SKM-1 (cell line): ENCODE data around the gene TEAD2.

Source experiments
- DNase-seq: peaks from one replicate; lab custom pipeline; 2025; ENCODE audit not compliant: unreplicated experiment; lab: John Stamatoyannopoulos, UW

Gene TEAD2

DNA sequence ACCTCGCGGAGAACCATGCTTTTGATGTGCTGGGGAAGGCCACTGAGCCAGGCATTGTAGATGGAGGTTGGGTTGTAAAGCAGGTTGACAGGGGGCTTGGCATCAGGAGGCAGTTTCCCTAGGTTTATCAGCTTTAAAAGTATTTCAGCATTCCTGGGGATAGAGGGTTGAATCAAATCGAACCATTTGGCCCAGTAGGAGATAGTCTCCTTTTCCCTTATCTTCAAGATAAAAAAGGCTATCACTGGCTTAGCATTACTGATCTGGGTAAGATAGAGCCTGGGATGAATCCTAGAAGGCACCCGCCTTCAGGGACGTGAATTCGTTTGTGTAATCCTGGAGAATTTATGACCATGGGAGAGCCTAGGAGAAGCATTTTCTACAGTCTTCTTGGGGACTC, 67.8 kb downstream of the TEAD2 start:
- DNase-seq: no peak
